Renal pelvis (tissue), 4 donors: ENCODE measurements around the gene UBFD1. TPM values are rescaled to one million over a fixed set of nuclear protein-coding genes. Genes with fewer than 3 reads are reported as not detected.
"Not testable (repeated sequence)": the region's sequence is repeated elsewhere in the genome, so short reads cannot be mapped to it uniquely, and the experiment has no call there.

Experiments
- DNase-seq: peaks from one replicate; pipeline ENCODE4 v3.0.0-alpha.2; 2013
- polyA plus RNA-seq, 3 donors: library from polyadenylated mRNA; unstranded; fragments of 120-200 nt; gene quantifications; one replicate each; pipeline ENCODE4 v1.2.1, GENCODE V29; 2013; ENCODE audit not compliant: insufficient read length in 3 of 3

Gene UBFD1
- polyA plus RNA-seq, 3 donors, result 69.8 to 82.7 (median 77.6) TPM

DNA sequence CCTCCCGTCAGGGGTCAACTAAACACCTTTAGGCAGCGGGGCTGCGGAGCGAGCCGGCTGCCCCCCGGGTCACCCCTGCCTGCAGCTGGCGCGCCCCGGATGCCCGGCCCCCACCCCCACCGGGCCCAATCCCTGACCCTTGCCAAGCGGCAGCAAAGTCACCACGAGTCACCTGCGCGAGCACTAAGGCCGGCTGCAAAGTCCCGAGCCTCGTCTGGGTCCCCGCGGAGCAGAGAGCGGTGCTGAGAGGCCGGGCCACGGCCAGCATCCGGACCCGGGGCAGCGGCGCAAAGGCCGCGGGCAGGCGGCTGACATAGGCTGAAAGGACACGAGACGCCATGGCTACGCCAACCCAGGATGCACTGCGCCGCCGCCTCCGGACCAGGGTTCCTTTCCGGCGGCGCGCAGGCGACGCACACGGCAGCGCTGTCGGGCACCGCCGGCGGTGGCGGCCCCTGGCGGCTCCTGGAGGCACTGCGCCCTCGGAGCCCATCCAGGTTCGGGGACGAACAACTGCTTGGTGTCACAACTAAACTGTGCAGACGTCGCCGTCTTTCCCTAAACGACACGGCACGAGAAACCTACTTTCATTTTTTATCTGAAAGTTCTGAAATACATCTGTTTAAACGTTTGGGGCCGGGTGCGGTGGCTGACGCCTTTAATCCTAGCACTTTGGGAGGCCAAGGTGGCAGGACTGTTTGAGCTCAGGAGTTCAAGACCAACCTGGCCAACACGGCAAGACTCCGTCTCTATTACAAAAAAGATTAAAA lies 38.6 kb downstream of the UBFD1 start, which contains the start of gene NDUFAB1:
Gene NDUFAB1, minus strand, starts transcription at position 366 of the 770 bp plus-strand sequence. Its CDS starts 26 bp downstream, at position 340.
- peak; percentile 88 for DNase-seq

DNA sequence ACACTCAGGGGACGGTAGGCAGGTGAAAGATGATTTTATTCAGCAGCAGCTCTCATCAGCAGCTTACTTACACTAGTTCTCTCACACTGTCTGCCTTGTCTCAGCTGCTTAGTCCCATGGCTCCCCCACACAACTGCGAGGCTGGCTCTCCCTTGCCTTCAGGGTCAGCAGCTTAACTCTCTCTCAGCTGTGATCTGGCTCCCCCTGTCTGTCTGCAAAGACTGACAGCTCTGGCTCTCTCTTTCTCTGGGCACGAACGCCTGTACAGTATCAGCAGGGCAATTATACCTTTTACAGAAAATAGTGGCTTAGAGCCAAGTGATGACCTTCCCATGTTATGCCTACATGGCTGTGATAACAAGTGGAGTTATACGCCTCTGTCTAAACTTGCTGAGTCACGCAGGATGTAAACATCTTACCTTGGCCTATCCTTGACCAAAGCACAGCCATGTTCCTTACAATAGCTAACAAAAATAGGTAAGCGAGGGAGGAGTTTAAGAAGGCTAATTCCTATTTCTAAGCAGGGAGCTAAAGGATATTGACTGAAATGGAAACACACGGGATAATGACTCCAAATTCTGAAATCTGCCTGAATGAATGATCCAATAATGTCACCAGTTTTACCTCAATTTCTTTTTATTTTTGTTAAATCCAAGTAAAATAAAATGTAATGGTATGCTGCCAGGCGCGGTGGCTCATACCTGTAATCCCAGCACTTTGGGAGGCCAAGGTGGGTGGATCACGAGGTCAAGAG lies 39.7 kb downstream of the UBFD1 start:
- DNase-seq, result no peak

DNA sequence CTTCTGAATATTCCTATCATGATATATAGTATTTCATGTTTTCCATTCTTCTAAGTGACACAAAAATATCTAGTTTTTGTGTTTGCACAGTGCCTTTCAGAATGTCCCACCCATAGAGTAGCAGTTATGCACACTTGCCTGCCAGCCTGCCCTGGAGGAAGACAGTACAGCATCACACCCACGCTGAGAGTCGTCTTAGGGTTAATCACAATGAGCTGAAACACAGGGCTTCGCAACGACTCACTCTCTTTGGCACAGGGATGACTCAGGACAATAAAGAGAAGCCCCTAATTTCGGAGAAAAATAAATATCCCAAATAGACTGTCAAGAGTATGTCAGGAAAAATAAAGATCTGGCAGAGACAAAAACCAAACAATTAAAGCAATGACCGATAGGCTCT lies 50.2 kb downstream of the UBFD1 start:
- DNase-seq, result no peak

DNA sequence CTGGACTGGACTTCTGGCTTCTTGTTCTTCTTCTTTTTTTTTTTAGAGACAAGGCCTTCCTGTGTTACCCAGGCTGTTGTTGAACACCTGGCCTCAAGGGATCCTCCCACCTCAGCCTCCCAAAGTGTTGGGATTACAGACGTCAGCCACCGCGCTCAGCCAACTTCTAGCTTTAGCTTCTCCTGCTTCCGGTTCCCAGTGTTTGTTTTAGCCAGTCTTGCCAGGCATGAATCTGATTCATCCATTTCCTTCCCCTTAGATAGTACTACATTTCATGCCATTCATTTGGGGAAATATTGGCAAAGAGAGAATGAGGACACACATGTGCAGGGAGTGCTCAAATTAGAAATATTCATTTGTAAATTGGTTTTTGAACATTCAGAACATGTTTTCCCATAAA lies 50.7 kb downstream of the UBFD1 start:
- DNase-seq, result no peak

DNA sequence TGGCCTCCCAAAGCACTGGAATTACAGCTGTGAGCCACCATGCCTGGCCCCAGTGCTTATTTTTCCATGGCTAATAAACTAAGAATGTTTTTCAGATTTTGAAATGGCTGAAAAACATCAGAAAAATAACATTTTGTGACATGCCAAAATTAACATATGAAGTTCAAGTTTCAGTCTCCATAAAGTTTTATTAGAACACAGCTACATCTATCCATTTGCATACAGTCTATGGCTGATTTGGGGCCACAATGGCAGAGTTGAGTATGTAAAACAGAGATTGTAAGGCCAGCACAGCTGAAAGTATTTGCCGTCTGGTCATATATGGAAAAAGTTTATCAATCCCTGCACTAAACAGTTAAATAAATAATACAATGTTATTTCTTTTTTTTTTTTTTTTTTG lies 52.4 kb downstream of the UBFD1 start:
- no peak for DNase-seq

DNA sequence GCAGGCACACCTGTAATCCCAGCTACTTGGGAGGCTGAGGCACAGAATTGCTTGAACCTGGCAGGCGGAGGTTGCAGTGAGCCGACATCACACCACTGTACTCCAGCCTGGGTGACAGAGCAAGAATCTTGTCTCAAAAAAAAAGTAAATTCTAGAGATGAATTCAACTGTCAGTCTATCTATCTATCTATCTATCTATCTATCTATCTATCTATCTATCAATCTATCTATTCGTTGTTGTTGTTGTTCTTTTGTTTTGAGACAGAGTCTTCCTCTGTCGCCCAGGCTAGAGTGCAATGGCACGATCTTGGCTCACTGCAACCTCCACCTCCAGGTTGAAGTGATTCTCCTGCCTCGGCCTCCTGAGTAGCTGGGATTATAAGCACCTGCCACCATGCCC lies 53.4 kb downstream of the UBFD1 start:
- DNase-seq, result not testable (repeated sequence)

DNA sequence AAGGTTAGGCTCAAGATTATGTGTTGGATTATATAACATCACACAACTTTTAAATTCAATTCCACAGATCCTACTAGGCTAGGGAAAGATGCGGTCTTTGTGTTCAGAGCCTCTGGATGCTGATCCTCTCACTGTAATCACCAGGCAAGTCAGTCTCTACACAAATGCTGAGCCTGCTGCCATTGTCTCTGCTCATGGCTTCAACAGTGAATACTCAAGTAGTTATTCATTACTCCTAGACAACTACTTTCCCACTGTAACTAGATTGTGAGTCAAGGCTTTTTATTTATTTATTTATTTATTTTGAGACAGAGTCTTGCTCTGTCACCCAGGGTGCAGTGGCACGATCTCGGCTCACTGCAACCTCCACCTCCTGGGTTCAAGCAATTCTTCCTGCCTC lies 54.4 kb downstream of the UBFD1 start:
- no peak for DNase-seq

DNA sequence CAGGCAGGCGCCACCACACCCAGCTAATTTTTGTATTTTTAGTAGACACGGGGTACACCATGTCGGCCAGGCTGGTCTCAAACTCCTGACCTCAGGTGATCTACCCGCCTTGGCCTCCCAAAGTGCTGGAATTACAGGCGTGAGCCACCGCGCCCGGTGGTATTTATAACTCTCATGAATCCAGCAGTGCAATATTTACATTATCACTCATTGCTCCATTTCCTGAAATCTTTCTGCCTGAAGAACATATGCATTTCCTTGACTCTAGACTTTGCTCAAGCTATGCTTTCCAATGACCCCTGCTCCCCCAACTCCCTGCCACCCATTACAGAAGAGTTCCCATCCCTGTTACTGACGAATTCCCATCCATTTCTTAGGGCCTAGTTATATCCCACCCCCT lies 58.3 kb downstream of the UBFD1 start:
- DNase-seq, result no peak

Other genes with a start within 250 kb of the UBFD1 start
- 10 to 100 TPM; 21.8 to 40.0 (median 35.0) TPM for gene COG7, start 104.5 kb upstream of the UBFD1 start, polyA plus RNA-seq
- gene GGA2, start 47.2 kb upstream of the UBFD1 start, polyA plus RNA-seq, result 100 to 1,000 TPM; 115 to 164 (median 156) TPM
- 10 to 100 TPM; 28.4 to 35.4 (median 33.4) TPM for gene EARS2, start 377 bp upstream of the UBFD1 start, polyA plus RNA-seq
- gene NDUFAB1, start 38.6 kb downstream of the UBFD1 start, polyA plus RNA-seq, result 100 to 1,000 TPM in 1 of 3 donors, 10 to 100 TPM in 2; 91.5 to 104 (median 96.1) TPM
- 10 to 100 TPM; 19.0 to 22.6 (median 20.0) TPM for gene PALB2, start 83.6 kb downstream of the UBFD1 start, polyA plus RNA-seq
- 10 to 100 TPM; 70.2 to 79.4 (median 72.5) TPM for gene DCTN5, start 83.7 kb downstream of the UBFD1 start, polyA plus RNA-seq
- gene PLK1, start 121.2 kb downstream of the UBFD1 start, polyA plus RNA-seq, result 10 to 100 TPM; 31.7 to 36.4 (median 31.8) TPM
- gene ERN2, start 155.5 kb downstream of the UBFD1 start, polyA plus RNA-seq, result under 1 TPM; 0.41 to 0.51 (median 0.42) TPM
- 1 to 10 TPM; 1.0 to 2.2 (median 1.3) TPM for gene CHP2, start 197.3 kb downstream of the UBFD1 start, polyA plus RNA-seq